Upper lobe of left lung (tissue), 4 donors: ENCODE measurements around the gene ASTL.

Experiments
- POLR2A ChIP-seq, 4 donors: fragments of 450-650 bp; IDR thresholded peaks; one replicate each; pipeline ENCODE4 v1.5.1; 2016 to 2017; ENCODE audit warnings: antibody characterized with exemption in 4 of 4, mild to moderate bottlenecking in 2 of 4
- TF ChIP-seq, protein P1 (sequence below), 6 experiments: fragments of 450-650 bp in 4 of 6; fragments of 200-600 bp in 2 of 6; sonication (generic) in 2 of 6; IDR thresholded peaks; one replicate each; pipeline ENCODE4 v1.5.1; 2016 to 2019; ENCODE audit warnings: antibody characterized with exemption in 6 of 6

DNA sequence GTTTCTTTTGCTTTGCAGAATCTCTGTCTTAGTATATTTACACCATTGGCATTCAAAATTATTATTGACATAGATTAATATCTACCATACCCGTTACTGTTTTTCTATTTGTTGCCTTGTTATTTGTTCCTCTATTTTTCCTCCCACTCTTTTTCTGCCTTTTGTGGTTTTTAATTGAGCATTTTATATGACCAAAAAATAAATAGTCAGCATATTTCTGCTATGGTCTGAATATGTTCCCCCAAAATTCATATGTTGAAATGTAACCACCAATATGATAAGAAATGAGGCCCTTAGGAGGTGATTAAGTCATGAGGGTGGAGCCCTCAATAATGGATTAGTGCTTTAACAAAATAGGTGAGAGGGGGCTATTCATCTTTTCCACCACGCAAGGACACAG, 57.3 kb downstream of the ASTL start:
- TF ChIP-seq, protein P1, sequence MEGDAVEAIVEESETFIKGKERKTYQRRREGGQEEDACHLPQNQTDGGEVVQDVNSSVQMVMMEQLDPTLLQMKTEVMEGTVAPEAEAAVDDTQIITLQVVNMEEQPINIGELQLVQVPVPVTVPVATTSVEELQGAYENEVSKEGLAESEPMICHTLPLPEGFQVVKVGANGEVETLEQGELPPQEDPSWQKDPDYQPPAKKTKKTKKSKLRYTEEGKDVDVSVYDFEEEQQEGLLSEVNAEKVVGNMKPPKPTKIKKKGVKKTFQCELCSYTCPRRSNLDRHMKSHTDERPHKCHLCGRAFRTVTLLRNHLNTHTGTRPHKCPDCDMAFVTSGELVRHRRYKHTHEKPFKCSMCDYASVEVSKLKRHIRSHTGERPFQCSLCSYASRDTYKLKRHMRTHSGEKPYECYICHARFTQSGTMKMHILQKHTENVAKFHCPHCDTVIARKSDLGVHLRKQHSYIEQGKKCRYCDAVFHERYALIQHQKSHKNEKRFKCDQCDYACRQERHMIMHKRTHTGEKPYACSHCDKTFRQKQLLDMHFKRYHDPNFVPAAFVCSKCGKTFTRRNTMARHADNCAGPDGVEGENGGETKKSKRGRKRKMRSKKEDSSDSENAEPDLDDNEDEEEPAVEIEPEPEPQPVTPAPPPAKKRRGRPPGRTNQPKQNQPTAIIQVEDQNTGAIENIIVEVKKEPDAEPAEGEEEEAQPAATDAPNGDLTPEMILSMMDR (IDR thresholded peaks at IDR 0.05): no peak
- no peak for TF ChIP-seq POLR2A (IDR thresholded peaks at IDR 0.05)
